NCI-H187 (cell line): Measurements from ENCODE around the gene RPA1.

ENCODE experiments used
- DNase-seq, 2 experiments: peaks; one replicate each; lab custom pipeline; 2025; lab: John Stamatoyannopoulos, UW

Gene RPA1

DNA sequence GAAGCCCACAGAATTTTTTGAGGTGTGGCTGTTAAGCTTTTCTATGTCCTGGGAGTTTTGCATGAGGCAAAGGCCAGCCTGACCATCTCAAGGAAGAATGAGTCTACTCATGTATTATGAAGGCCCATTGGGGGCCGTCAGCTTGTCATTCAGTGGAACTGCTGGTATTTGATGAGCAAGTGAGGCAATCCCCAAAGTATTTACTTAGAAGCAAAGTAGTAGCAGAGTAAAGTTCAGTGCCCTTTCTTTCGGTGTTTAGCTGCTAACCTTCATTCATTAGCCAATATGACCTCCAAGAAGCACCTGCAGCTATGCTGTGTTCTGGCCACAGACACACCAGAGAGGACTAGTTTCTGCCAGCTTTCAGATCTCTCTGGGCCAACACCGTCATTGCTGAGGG, 80.2 kb downstream of the RPA1 start:
- DNase-seq: no peak

DNA sequence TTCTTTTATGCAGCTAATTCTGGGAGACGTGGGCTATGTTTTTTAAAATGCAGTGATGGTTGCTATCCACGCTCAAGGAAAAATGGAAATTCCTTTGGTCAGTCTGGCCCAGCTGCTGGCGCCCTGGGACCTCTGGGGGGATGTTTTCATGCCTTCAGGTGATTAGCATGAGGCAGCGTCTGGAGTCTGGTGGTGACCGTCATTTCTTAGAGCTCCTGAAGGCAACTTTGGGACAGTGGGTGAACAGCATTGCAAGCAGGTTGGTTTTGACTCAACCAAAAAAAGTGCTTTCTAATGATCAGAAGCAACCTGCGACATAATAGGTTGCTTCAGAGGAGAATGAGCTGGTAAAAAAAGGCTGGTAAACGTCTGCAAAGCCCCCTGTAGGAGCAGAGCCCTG, 82.3 kb downstream of the RPA1 start:
- no peak for DNase-seq

DNA sequence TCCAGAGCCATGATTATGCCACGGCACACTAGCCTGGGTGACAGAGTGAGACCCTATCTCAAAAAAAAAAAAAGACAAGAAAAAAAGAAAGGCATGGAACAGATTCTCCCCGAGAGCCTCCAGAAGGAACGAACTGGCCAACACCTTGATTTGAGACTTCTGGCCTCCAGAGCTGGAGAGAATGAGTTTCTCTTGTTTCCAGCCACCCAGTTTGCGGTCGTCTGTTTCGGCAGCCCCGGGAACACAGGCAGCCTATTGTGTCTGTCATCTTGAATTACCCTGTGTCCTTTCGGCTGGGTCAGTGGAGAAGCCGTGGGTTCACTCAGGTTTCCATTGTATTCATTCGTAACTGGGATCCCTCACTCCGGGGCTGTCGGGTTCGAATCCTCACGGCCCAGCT, 83.9 kb downstream of the RPA1 start:
- no peak for DNase-seq

DNA sequence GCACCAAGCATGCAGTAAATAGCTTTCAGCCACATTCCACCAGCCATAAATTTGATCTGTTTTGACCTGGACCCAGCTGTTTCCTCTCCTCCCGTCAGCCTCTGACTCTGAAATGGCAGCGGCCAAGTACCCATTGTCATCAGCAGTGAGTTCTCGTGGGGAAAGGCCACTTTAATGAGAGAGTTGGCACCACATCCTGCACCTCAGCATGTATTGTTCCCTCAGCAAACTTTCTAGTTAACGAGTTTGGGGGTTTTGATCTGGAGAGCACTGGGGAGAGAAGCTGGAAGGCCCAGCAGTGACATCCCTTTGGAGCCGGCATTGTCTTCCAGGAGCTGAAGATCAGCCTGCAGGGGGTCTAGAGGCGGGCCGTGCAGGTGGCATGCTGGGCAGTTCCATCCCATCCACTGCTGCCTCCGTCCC, 84.9 kb downstream of the RPA1 start:
- no peak for DNase-seq

DNA sequence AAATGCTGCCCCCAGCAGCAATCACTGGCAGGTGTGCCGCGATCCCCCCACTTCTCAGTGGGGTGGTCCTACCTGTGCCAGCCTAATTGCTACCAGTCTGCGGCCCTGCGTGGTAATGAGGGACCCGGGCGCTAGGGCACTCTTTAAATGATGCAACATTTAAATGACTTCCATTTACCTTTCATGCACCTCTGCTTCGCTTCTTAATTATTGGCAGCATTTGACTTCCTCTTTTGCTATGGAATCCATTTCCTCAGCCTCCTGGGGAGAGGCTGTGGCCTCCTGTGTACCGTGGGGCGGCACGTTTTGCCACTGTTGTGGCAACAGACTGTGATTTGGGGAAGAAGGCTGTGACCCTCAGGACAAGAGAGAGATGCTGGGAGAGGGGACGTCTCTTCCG, 86.1 kb downstream of the RPA1 start:
- DNase-seq: no peak

DNA sequence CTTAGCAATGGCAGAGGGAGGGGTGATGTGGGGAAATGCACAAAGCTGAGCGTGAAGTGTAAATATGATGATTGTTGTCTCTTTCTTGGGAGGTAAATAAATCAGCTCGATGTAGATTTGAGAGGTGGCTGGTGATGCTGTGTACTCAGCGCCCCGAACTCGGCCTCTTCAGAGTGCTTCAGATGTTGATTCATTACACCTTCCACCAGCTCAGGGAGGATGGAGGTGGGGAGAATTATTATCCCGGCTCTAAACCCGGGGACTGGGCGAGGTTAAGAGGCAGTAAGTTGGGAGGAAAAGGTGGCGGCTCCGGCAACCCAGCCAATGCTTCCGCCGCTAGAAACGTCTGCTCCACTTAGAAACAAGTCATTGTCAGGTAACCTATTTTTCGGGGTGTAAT, 86.5 kb downstream of the RPA1 start:
- DNase-seq: no peak

DNA sequence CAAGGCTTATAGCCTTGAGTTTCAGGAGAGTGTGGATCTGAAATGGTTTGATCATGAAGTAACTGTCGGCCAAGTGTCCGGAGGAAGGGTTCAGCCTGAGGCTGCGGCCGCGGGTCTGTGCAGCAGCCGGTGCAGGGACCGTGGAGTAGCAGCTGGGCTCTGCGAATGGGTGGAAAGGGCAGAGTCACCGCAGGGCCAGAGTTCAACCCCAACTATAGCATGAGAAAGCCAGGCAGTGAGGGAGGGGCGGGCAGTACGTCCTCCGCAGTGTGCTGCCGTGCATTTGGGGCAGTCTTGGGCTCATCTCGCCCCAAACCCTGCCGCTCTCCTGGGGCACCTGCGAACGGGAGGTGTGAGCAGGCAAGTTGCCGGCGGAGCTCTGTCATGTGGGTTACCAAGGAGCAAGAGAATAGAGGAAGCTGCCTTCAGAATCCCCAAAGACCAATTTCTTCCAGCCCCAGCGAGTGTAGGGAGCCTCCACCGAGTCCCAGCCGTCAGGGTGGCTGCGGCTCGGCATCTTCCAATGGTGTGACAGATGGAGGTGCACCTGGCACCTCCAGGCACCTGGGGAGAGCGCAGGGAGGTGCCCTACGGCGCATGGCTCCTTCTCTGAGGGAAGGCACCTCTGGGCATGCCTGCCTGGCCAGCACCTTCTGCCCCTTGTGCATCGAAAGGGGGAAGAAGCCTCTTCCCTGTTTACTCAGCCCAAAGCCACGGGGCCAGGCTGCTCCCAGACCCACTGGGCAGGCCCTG, 87.3 kb downstream of the RPA1 start:
- no peak for DNase-seq

DNA sequence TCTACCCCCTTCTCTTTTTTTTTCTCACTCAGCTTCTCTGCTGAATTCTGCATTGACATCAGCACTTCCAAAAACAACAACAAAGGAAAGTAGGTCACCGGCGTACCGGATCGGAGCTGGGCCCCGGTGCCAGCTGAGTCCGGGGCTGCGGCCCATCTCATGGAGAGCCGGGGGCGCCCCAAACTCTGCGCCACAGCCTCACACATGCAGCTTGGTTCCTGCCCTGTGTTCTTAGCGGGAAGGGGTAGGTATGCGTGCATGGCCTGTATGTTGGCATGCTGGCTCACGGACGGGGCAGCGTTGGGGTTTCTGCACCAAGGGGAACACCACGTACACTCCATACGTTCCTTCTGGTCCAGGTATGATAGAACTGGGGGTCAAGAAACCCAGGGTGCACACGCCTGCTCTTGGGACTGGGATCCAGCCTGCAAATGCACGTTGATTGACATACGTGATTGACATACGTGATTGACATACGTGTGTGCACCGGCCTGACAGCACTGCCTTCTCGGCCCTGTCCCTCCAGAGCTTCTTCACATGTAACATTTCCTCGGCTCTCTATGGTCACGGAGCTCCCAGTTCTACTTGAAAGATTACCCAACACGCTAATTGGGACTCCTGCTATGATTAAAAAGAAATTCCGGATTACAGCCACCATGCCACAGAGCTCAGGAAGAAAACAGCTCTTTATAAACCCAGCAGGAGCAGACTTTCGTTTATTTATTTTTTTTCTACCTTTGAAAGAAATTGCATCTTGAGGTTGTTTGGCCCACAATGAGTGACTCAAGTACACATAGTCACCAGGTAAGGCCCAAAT, 88.7 kb downstream of the RPA1 start:
- DNase-seq: no peak

DNA sequence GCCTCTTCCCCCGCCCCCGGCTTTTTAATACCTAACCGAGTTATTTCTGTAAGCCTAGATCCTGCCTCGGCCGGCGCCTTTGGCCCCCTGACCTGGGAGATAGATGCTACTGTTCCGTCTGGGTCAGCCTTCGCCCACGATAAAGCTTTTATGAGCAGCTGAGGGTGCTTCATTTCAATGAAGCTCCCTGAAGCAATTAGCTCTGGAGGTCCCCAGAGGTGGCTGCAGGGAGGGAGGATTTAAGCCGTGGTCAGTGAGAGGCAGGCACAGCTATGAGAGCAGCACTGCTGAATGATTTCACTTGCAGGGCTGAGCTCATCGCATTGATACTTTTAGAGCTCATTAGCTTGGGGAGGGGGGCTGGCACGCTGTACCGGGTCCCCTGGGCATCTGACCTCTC, 89.4 kb downstream of the RPA1 start:
- DNase-seq: no peak

DNA sequence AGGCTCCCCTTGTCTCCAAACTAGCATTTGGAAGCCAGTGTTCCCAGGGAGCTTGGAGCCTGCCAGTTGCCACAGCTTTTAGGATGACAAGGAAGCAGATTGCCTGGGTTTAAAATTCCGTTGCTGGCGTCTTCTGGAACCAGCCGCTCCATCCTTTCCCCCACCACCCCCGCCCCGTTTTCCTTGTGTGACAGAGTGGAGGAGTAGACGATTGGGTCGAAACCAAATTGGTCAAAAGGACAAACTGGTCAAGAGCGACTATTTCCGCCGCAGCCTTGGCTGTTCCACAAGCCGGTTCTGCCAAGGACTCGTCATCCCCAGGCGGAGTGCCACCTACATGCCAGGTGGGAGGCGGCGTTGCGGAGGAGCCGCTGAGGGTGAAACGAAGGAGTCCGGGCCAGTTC, 91.1 kb downstream of the RPA1 start:
- no peak for DNase-seq

DNA sequence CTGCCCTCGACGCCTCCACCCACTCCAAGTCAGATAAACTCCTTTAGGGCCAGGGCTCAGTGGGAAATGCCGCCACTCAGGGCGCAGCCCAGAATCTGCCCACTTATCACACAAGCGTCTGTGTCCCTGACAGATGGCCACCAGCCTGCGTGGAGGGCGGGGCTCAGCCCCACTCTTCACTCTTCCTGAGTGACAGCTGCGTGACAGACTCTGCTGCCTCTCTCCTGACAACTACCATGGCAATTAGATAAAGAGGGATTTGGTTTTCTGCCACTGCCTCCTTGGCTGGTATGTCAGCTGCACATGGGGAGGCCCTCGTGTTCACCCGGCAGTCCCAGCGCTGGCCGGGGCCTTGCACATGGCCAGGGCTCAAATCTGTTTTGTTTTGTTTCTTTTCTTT, 99.2 kb downstream of the RPA1 start:
- no peak for DNase-seq

DNA sequence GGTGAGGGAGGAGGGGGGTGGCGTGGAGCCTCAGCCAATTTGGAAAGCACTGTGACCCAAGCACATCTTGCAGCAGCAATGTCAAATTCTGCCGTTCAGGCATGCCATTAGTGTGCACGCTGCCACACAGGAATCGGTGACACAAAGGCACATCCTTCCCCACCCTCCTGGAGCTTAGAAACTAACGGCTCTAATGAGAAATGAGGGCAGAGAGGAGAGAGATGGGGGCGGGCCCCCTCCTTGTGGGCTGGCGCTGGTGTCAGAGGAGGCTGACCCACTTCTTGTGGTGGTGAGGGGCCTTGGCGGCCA, 100.5 kb downstream of the RPA1 start:
- no peak for DNase-seq

DNA sequence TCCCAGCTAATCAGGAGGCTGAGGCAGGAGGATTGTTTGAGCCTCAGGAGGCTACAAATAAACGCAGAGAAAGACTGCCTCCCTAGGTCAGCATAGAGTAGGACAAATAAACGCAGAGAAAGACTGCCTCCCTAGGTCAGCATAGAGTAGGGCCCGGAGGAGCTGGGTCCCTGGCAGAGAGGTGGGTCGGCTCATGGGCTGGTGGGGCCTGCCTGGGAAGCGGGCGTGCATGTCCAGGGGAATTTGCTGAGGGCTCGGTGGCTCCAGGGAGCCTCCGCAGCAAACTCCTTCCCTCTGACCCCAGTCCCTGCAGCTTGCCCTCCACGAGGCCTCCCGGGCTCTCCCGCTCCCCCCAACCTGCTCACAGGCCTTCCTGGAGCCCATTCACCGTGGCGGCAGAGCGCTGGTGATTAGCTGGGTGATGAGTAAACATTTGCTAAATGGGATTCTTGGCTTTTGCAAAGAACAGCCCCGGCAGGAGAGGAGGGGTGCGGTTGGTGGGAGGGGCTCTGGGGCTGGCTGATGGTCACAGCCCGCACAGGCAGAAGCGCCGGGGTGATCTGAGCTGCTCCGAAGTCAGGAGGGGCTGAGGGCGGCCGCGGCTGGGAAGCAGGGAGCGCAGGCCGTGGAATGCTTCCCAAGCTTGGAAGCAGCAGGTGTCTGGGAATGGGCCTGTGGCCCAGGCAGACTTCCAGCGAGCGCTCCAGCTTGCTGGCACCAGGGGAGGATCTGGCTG, 102.2 kb downstream of the RPA1 start:
- peak in 1 of 2 experiments; percentile 41 for DNase-seq

DNA sequence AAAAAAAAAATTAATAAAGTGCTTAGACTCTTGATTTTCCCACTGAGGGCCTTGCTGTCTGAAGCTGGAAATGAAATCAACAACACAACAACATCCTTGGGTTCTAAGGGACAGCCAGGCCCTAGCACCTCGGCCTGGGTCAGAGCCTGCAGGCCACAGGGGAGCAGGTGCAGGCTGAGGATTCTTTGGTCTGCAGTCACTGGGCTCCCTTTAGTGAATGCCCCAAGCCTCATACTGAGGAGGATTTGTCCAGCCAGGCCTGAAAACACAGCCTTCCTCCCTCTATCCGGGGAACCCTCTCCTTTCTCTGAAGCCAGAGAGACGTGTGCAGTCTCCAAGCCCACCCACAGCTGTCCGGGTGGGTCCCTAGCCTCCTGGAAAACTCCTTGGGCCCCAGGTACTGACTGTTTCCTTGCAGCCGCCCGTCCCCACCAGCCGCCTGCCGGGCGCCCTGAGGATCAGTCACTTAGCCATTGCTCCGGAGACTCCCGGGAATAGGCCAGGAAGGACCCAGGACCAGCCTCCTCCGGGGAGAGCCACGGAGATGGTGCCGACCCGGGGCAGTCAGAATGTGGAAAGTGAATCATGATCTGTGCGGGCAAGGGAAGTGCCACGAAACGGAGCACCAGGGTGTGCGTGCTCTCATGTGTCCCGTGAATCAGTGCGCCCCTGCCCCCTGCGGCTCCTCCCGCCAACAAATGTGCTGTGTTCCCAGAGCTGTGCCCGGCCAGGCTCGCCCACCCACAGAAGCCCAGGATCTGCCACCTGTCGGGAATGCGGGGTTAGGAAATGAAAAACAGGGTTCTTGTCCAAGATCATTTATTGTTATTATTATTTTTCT, 104.3 kb downstream of the RPA1 start:
- DNase-seq: no peak

DNA sequence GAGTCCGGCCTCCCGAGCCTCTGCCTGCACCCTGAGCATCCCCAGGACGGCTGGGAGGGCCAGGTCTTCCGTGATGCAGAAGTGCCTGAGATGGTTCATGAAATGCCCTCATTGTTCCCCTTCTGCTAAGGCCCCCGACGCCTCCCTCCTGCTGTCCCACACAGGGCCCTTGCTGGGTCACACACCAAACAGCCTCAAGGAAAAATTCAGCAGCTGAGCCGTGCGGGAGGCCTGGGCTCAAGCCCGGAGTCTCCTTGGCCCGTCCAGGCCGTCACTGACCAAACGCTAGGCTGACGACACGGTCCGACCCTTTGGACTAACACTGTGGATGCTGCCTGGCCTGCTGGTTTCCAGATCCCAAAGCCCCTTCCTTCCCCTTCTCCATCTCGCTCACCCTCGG, 105.1 kb downstream of the RPA1 start:
- DNase-seq: no peak

DNA sequence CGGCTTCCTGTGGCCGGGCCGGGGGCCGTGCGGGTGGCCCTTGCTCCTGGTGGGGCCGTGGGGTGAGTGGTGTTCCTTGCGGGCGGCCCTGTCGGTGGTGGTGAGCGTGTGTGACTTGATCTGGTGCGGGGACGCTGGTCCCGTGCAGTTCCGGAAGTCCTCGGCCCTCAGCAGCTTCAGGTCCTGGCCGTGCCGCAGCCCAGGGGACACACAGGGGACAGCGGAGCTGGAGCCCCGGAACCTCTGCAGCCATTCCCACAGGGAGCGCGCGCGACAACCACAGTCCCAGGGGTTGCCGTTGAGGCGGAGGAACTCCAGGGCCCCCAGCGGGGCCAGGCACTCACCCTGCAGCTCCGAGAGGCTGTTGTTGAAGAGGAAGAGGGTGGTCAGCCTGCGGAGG, 107.0 kb downstream of the RPA1 start:
- no peak for DNase-seq

DNA sequence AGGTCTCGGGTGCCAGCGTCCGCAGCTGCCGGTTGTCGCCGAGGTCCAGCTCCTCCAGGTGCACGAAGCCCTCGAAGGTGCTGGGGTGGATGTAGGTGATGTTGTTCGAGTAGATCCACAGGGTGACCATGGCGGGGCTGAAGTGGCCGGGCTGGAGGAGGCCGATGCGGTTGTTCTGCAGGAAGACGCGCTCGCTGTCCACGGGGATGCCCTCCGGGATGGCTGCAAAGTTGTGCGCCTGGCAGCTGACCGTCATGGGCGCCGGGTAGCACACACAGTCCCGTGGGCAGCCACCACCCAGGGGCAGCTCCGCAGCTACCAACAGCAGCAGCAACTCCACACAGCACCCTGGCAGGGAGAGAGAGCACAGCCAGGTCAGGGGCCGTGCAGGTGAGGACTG, 107.7 kb downstream of the RPA1 start:
- DNase-seq: no peak

DNA sequence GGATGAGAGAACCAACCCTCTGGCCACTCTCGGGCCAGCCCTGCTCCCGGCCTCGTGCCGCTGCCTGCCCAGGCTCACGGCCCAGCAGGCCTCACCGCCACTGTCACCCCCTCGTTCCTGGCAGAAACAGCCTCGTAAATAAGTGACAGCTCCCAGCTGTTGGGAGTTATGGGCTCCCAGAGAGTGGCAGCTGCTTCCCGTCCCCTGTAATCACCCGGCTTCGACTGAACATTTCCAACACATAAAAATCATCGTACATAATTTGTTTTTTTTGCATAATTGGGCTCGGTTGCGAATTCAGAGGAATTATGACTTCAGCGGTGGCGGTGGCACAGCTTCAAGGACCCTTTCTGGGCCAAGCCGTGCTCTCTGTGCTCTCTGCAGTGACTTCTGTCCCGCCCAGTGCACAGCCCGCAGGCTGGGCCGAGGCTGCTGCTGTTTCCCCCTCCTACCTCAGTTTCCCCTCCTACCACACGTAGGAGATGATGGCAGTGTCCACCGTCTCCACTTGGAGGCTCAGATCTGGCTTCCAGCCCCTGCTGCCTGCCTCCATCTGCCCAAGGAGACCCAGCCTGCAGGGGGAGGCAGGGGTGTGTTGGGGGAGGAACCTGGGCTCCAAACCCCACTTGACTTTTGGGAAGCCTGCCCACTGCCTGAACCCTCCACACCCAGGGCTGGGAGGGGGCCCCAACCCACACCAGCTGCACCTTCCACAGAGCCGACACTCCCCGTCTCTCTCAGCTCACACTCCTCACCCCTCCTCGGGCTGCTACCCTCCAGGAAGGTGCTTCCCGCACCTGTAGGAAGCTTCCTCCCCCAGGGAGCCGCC, 110.4 kb downstream of the RPA1 start:
- DNase-seq: no peak

DNA sequence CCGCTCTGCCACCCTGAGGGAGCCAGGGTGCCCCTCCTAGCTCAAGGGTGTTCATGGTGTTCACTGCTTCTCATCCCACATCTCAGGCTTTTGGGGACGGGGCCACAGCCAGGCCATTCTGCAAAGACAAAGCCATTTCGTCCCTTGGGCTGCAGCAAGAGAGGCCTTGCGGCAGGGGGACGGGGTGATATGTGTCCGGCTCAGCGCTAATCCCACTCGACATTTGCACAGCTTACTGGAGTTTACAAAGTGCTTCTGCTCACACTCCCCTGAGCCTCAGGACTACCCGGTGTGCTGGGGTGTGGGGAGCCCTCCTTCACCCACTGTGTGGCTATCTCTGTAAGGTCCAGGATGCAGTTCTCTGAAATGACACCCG, 111.0 kb downstream of the RPA1 start:
- DNase-seq: no peak

DNA sequence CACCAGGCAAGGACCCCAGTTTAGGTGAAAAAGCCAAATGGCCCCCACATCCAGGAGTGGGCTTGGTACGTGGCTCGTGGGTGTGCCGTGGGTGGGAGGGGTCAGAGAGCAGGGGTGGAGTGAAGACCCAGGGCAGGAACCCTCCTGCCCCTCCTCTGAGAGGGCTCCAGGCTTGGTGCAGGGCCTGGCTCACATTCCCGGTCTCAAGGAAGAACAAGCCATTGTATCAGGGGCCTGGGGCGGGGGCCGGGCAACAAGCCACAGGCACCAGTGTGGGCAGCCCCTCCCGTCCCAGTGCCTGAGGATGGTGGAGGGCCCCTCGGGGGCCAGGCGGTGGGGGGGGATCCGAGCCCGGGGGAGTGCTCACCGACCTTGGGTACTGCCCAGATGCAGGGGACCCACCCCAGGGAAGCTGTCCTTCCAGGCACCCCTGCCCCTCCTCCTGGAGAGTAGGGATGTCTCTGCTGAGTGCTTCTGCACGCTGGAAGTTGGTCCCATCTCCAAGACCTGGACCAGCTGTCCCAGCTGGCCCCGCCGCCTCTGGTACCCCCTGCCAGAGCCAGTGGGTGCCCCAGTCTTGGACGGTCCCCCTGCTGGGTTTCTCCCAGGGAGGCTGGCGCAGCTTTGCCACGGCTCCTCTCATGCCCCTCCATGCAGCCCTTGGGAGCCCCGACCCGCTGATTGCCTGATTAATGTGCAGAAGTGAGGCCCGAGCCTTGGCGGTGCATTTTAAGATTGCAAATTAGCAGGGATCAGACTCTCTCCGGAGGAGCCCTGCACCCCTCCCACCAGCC, 111.7 kb downstream of the RPA1 start:
- DNase-seq: no peak

DNA sequence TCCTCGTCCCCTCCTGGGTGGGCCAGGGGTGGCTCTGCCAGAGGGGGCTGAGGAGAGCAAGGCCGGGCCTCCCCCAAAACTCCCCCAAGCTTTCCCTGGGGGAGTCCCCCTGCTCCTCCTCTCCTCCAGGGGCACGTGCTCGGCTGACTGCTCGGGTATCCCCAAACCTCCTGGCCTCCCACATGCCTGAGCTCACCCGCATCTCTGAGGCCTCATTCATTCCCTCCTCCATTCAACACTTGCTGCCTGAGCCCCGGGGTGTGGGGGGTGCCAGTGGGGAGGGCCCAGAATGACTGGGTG, 112.2 kb downstream of the RPA1 start:
- no peak for DNase-seq
